Kidney (tissue), 14 donors: ENCODE measurements around the gene RAB41. TPM values are rescaled to one million over a fixed set of nuclear protein-coding genes. Genes with fewer than 3 reads are reported as not detected.

ENCODE experiments used
- DNase-seq, 5 donors: peaks; one replicate each; pipeline ENCODE4 v3.0.0-alpha.2; 2013 to 2020
- FAIRE-seq: peaks from 2 replicates; lab custom pipeline; 2012; peaks lifted over from hg19 to GRCh38; lab: Jason Lieb, UNC
- H3K27ac ChIP-seq, 2 donors: one replicate each; pipeline ENCODE4 v1.7.0; 2013; ENCODE audit warnings: low read depth in 2 of 2, low read length in 2 of 2, inconsistent platforms in 1 of 2
- H3K27me3 ChIP-seq: one replicate; pipeline ENCODE4 v1.7.1; 2013; ENCODE audit warnings: low read length, inconsistent platforms; ENCODE audit not compliant: control insufficient read depth, insufficient read depth
- H3K36me3 ChIP-seq, 3 donors: one replicate each; pipeline versions ENCODE4 v1.7.0 to v1.7.1; 2013; ENCODE audit warnings: low read length in 3 of 3, control low read depth in 1 of 3, inconsistent platforms in 1 of 3; ENCODE audit not compliant: insufficient read depth in 3 of 3, control insufficient read depth in 2 of 3
- H3K4me1 ChIP-seq, 3 donors: one replicate each; pipeline versions ENCODE4 v1.7.0 to v1.7.1; 2013; ENCODE audit warnings: low read length in 3 of 3, inconsistent platforms in 1 of 3, low read depth in 1 of 3; ENCODE audit not compliant: control insufficient read depth in 2 of 3, insufficient read depth in 2 of 3
- H3K4me3 ChIP-seq, 3 donors: one replicate each; pipeline versions ENCODE4 v1.7.0 to v1.8.1; 2013; ENCODE audit warnings: low read length in 3 of 3, control low read depth in 1 of 3, inconsistent platforms in 1 of 3
- H3K9ac ChIP-seq, 3 donors: one replicate each; pipeline versions ENCODE4 v1.7.0 to v1.7.1; 2013; ENCODE audit warnings: low read length in 3 of 3, control low read depth in 1 of 3, inconsistent platforms in 1 of 3
- H3K9me3 ChIP-seq, 3 donors: one replicate each; pipeline versions ENCODE4 v1.7.0 to v1.7.1; 2013; ENCODE audit warnings: low read length in 3 of 3, control low read depth in 1 of 3, inconsistent platforms in 1 of 3; ENCODE audit not compliant: control insufficient read depth in 2 of 3, insufficient read depth in 1 of 3
- intact Hi-C: fragments of 100-400 bp; cut with DNase I; formaldehyde crosslinking; loops from one replicate; pipeline ENCODE4 v1.11.1; 2022
- polyA plus RNA-seq: library from polyadenylated mRNA; stranded (reverse); fragments of 350-450 nt; fragmentation: Illumina TruSeq; extraction: RNeasy Lipid Tissue Mini Kit (QIAGEN cat#74804); gene quantifications from one replicate; pipeline ENCODE4 v1.2.3, GENCODE V29; 2014; ENCODE audit warnings: low read depth, low replicate concordance; ENCODE audit not compliant: insufficient read depth
- total RNA-seq: library from RNA; stranded (reverse); fragmentation: NEBNext Ultra II Directional; extraction: Animal tissue kit (Norgen Biotek cat#: 25700); gene quantifications from one replicate; pipeline ENCODE4 v1.2.1, GENCODE V29; 2021
- TF ChIP-seq, protein P1 (sequence below): IDR thresholded peaks from 3 replicates; pipeline ENCODE4 v1.5.1; 2012; ENCODE audit warnings: mild to moderate bottlenecking, moderate library complexity, borderline replicate concordance; ENCODE audit not compliant: insufficient read depth; ENCODE audit errors: extremely low read depth
- donor health status: control.
- donor health status: control.
- donor health status: control.
- donor health status: control.
- donor health status: control.
- donor health status: DM: yes; HTN: yes; CAD: no.
- donor health status: Normal renal cell carcinoma (clear cell type).

RAB41 gene
- total and polyA plus RNA-seq, 2 donors from 2014 or later: not detected

DNA sequence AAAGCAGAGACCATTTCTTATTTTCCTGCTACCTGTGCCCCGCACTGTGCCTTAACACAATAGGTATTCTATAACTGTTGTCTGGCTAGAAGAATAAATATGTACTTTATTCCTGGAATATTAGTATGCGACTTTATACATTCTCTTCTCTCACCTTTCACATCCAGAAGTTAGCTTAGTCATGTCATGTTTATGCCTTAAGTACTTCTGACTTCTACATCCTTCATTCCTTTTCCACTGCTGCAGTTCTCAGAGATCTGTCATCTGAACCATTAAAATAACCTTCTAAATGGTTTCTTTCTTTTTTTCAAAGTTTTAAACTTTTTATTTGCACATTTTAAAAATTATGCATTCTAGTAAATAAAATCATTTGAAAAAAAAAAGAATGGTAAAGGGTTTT is 42.4 kb downstream of the RAB41 start:
- H3K36me3 ChIP-seq: no peaks in the 10 kb centered on the region
- DNase-seq (no peak), FAIRE-seq (no peak)
- no peak overlapping the region for H3K9ac ChIP-seq
- TF ChIP-seq, protein P1, sequence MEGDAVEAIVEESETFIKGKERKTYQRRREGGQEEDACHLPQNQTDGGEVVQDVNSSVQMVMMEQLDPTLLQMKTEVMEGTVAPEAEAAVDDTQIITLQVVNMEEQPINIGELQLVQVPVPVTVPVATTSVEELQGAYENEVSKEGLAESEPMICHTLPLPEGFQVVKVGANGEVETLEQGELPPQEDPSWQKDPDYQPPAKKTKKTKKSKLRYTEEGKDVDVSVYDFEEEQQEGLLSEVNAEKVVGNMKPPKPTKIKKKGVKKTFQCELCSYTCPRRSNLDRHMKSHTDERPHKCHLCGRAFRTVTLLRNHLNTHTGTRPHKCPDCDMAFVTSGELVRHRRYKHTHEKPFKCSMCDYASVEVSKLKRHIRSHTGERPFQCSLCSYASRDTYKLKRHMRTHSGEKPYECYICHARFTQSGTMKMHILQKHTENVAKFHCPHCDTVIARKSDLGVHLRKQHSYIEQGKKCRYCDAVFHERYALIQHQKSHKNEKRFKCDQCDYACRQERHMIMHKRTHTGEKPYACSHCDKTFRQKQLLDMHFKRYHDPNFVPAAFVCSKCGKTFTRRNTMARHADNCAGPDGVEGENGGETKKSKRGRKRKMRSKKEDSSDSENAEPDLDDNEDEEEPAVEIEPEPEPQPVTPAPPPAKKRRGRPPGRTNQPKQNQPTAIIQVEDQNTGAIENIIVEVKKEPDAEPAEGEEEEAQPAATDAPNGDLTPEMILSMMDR: no peak
- intact Hi-C loops: no loop called here
- no peaks in the 10 kb centered on the region for H3K9me3 ChIP-seq
- no peak overlapping the region for H3K4me3 ChIP-seq
- H3K4me1 ChIP-seq: no peaks in the 10 kb centered on the region
- no peaks in the 10 kb centered on the region for H3K27me3 ChIP-seq
- no peak overlapping the region for H3K27ac ChIP-seq

DNA sequence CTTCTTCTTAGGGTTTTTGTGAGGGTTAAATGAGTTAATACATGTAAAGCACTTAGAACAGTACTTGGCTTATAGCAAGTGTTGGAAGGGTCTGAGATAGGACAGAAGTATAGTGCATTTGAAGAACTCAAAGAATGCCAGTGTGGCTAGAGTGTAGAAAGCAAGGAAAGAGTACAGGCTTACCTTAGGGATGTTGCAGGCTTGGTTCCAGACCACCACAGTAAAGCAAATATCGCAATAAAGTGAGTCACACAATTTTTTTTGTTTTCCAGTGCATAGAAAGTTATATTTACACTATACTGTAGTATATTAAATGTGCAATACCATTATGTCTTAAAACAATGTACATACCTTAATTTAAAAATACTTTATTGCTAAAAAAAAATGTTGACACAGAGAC is 49.2 kb downstream of the RAB41 start:
- no peak overlapping the region for H3K9ac ChIP-seq
- H3K27ac ChIP-seq: no peak overlapping the region
- DNase-seq (no peak), FAIRE-seq (no peak)
- no peaks in the 10 kb centered on the region for H3K9me3 ChIP-seq
- H3K4me1 ChIP-seq: no peaks in the 10 kb centered on the region
- no peak overlapping the region for H3K4me3 ChIP-seq
- no peaks in the 10 kb centered on the region for H3K27me3 ChIP-seq
- intact Hi-C loops: no loop called here
- no peaks in the 10 kb centered on the region for H3K36me3 ChIP-seq
- TF ChIP-seq, protein P1: no peak

DNA sequence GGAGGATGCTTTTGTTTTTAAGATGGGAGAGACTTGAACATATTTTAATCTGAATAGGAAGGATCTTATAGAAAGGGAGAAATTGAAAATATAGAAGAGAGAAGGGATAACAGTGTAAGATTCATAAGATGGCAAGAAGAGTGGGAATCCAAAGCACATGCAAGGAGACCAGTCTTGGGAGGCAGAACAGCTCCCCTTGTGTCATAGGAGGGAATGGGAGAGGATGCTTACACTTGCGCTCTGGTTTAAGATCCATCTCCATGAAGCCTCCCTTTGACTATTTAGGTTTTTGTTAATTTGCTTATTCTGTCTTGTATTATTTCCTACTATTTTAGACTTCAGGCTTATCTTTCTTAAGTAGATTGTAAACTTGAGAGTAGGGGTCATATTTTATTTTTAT is 50.6 kb downstream of the RAB41 start:
- Histone ChIP-seq H3K27ac (no peak overlapping the region), H3K36me3 (no peaks in the 10 kb centered on the region), H3K9me3 (no peaks in the 10 kb centered on the region), H3K9ac (no peak overlapping the region), H3K27me3 (no peaks in the 10 kb centered on the region), H3K4me1 (no peaks in the 10 kb centered on the region), H3K4me3 (no peak overlapping the region)
- FAIRE-seq (no peak), DNase-seq (no peak)
- intact Hi-C loops: no loop called here
- TF ChIP-seq, protein P1: no peak

Other genes with a start within 250 kb of the RAB41 start
- gene AWAT2, start 232.2 kb upstream of the RAB41 start, total RNA-seq: not detected
- not detected for gene AWAT2, start 232.2 kb upstream of the RAB41 start, polyA plus RNA-seq
- not detected for gene OTUD6A, start 219.7 kb upstream of the RAB41 start, total RNA-seq
- not detected for gene OTUD6A, start 219.7 kb upstream of the RAB41 start, polyA plus RNA-seq
- 44.2 TPM for gene IGBP1, start 148.7 kb upstream of the RAB41 start, total RNA-seq
- 67.3 TPM for gene IGBP1, start 148.7 kb upstream of the RAB41 start, polyA plus RNA-seq
- gene DGAT2L6, start 104.7 kb upstream of the RAB41 start, total RNA-seq: not detected
- not detected for gene DGAT2L6, start 104.7 kb upstream of the RAB41 start, polyA plus RNA-seq
- gene AWAT1, start 47.5 kb upstream of the RAB41 start, total RNA-seq: not detected
- not detected for gene AWAT1, start 47.5 kb upstream of the RAB41 start, polyA plus RNA-seq
- 0.31 TPM for gene P2RY4, start 22.0 kb upstream of the RAB41 start, total RNA-seq
- gene P2RY4, start 22.0 kb upstream of the RAB41 start, polyA plus RNA-seq: not detected
- not detected for gene ARR3, start 13.8 kb upstream of the RAB41 start, total RNA-seq
- gene ARR3, start 13.8 kb upstream of the RAB41 start, polyA plus RNA-seq: not detected
- 31.3 TPM for gene PDZD11, start 7.8 kb downstream of the RAB41 start, total RNA-seq
- gene PDZD11, start 7.8 kb downstream of the RAB41 start, polyA plus RNA-seq: 74.6 TPM
- 0.35 TPM for gene KIF4A, start 7.9 kb downstream of the RAB41 start, total RNA-seq
- gene KIF4A, start 7.9 kb downstream of the RAB41 start, polyA plus RNA-seq: 0.13 TPM
- 7.0 TPM for gene GDPD2, start 141.1 kb downstream of the RAB41 start, total RNA-seq
- gene GDPD2, start 141.1 kb downstream of the RAB41 start, polyA plus RNA-seq: 2.5 TPM
- 38.3 TPM for gene DLG3, start 162.7 kb downstream of the RAB41 start, total RNA-seq
- gene DLG3, start 162.7 kb downstream of the RAB41 start, polyA plus RNA-seq: 14.2 TPM